Putamen (tissue), 1 donor: ENCODE results near the gene CAPN11.
A peak's percentile ranks its signal among the peaks of the same experiment; 100 is the strongest.
"Not testable (repeated sequence)": the region's sequence is repeated elsewhere in the genome, so short reads cannot be mapped to it uniquely, and the experiment has no call there.

Experiments used
- DNase-seq: peaks from one replicate; pipeline ENCODE4 v3.0.0-alpha.2; 2016; ENCODE audit warnings: low spot score

CAPN11 gene

DNA sequence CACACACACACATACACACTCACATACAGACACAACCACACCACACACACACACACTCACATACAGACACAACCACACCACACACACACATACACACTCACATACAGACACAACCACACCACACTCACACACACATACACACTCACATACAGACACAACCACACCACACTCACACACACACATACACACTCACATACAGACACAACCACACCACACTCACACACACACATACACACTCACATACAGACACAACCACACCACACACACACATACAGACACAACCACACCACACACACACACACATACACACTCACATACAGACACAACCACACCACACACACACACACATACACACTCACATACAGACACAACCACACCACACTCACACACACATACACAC lies 23.2 kb downstream of the CAPN11 start:
- DNase-seq = not testable (repeated sequence)

DNA sequence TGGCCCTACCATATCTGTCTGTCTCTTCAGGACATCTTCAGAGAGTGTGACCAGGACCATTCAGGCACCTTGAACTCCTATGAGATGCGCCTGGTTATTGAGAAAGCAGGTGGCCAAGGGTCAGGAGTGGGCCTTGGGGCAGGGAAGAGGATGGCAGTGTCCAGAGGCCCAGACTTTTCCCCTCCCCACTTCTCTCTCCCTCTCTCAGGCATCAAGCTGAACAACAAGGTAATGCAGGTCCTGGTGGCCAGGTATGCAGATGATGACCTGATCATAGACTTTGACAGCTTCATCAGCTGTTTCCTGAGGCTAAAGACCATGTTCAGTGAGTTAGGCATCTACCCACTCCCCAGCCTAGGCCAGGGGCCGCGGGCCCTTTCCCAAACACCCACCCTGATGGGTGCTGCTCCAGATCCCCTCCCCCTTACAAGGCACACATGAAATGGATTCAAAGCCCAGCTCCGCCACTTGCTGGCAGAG lies 24.3 kb downstream of the CAPN11 start:
- DNase-seq = no peak

DNA sequence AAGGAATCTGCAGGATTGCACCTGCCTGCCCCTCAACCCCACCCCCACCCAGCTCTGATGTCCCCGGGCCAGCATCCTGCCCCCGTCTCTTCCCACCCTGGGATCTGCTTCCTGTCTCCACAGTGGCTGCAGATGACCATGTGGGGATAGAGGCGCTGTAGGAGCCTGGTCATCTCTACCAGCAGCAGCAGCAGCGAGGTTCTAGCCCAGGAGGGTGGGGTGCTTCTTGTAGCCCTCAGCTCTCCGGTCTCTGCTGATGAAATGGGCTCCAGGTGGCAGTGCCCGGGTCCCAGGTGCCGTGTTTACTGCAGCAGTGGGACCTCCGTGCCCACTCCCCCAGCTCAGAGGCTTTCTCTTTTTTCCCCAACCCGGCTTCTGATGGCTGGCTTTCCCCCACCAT lies 25.2 kb downstream of the CAPN11 start:
- DNase-seq = no peak

DNA sequence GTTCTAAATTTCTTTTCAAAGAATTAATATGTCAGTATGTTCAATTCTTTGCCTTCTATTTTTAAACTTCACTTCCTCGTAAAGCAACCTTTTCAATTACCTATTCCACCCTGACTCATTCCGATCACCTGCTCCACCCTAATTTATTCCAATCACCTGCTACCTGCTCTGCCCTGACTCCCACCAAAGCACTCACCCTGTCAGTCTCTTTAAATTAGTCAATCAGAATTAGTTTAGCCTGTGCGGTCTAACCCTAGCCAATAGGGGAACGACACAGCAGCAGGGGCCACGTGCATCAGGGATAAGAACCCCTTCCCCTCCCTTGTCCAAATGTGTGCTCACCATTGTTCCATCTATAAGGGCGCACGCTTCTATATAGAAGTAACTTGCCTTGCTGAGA lies 26.7 kb downstream of the CAPN11 start:
- DNase-seq = peak; percentile 68

DNA sequence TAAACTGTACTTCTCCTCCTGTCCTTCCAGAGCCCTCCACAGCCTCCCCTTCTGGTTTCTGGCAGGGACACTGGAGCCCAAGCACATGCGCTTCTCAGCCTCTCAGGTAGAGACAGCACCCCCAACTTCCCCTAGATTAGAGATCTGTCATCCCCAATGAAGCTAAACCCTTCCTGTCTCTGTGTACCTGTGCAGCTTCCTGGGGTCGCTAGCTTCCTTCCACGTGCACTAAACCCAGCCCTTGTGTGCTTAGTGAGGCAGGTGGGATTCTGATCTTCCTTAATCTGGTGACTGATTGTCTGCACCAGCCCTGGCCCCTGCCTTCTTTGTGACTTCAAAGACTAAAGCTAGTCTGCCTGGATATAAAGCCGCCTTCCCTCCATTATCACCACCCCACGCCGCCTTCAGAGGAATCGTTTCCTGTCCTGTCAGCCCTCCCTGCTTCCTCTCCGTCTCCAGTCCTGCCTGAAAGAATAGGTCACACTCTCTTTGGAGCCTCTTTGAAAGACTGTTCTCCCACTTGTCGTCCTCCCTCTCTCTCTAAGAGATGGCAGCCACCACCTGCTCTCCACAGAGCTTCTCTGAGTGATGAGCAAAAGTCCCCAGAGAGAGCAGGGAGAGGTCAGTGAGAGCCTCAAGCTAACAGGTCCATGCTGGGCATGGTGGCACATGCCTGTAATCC lies 27.5 kb downstream of the CAPN11 start:
- no peak for DNase-seq

DNA sequence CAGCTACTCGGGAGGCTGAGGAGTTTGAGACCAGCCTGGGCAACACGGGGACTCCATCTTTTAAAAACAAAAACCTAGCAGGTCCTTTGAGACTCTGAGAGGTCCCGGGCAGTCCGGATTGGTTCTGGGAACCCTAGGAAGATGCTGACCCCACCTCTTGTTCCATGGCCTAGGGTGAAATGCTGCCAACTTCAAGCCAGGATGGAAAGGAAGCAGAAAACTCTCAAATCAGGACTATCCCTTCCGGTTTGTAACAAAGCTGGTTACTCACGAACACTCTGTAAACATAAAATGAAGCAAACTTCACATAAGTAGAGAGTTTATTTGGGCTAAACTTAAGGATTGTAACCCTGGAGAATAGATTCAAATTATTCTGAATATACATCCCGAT lies 28.0 kb downstream of the CAPN11 start:
- DNase-seq = no peak

DNA sequence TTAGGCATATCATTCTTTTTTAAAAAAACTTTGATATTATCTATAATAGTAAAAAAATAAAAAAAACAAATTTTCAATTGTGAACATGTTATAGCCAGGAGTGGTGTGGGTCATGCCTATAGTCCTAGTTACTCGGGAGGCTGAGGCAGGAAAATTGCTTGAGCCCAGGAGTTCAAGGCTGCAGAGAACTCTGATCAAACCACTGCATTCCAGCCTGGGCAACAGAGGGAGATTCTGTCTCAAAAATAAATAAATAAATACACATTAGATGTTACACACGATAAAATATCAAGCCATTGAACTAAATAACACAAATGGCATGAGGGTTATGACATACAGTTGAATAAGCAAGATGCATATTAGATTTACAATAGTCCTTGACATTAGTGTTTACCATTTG lies 30.2 kb downstream of the CAPN11 start:
- DNase-seq = no peak

DNA sequence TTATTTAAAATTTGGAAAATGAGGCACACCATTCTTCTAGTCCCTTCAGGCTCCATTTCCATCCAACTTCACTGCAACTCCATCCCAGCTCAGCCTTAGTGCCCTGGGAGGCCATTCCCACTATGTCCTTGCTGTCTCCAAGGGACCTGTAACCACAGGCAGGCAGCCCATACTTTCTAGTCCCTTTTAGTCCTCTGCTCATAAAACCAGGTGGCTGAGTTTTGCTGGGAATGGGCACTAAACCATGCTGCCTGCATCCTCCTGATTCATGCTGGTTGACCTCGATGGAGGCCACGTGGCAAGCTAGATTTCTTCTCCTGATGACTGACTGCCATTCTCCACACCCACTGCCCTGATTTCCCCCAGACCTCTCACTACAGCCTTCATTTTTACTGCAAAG lies 30.6 kb downstream of the CAPN11 start:
- no peak for DNase-seq

DNA sequence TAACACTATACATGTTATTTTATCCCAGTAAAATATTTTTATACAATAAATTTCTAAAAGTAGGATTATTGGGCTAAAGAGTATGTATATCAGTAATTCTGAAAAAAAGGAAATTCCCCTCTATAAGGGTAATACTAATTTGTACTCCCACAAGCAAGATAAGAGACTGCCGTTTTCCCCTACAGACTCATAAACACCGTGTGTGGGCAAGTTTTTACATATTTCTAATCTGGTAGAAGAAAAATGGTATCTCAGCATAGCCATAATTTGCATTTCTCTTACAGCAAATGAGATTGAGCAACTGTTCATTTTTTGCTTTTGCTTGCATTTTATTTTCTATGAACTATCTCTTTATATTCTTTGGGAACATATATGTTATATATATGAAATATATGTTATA lies 32.1 kb downstream of the CAPN11 start:
- no peak for DNase-seq

DNA sequence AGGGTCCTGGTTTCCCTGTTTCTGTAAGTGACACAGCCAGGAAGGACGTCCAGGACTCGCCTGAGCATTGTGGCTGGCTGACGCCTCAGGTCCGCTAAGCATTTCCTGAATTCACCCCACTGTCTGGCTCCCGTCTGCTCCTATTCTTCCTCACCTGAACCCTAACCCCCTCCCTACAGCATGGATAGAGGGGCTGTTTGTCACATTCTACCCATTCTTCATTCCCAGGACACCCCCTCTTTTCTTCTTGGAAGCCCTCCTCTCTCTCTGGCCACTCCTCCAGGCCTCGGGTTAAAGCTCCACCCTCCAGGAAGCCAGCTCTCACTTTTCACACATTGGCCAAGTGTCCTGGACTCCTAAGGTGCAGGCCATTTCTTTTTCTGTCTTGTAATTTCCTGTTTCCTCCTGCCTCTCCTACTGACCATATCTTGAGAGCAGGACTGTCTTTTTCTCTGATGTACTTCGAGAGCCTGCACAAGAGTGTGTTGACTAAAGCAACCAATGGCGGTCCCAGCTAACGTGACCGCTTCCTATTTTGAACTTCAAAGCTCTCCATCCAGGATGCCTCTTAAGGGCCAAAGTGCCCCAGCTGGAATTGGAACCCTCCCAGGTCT lies 33.9 kb downstream of the CAPN11 start:
- no peak for DNase-seq

DNA sequence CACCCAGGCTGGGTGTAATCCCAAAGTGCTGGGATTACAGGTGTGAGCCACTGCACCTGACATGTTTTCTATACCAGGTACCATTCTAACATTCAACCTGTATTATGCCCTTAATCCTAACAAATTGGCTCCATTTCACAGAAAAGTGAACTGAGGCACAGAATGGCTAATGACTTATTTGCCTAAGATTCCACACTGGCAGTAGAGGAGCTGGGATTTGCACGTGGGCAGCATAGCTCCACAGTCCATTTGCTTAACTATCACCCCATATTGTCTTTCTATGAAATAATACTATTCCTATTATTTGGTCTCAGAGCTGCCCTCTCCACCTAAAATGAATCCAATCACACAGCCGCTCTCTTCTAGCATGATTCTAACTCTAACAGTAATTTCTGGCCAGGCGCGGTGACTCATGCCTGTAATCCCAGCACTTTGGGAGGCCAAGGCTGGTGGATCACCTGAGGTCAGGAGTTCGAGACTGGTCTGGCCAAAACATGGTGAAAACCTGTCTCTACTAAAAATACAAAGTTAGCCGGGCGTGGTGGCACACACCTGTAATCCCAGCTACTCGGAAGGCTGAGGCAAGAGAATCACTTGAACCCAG lies 34.8 kb downstream of the CAPN11 start:
- no peak for DNase-seq

DNA sequence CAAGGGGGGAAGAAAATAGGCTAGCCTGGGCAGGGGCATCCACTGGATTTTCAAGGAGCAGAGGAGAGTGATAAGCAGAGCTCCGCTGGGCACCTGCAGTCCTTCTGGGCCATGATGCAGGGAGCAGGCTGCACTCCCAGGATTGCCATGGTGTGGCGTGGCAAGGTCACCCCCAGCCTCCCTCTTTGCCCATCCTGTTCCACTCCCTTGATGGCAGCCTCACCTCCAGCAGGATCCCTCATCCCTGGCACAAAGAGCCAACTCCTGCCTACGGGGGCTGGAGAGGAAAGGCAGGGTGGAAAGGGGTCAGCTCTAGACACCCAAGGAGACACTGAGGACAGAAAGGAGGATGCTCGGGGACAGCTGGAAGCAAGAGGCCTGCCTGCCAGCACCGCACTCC lies 35.7 kb downstream of the CAPN11 start:
- no peak for DNase-seq

DNA sequence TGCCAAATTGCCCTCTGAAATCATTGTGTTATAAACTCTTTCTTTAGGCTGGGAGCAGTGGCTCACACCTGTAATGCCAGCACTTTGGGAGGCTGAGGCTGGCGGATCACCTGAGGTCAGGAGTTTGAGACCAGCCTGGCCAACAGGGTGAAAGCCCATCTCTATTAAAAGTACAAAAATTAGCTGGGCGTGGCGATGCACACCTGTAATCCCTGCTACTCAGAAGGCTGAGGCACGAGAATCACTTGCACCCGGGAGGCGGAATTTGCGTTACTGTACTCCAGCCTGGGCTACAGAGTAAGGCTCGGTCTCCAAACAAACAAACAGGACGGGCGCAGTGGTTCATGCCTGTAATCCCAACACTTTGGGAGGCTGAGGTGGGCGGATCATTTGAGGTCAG lies 37.7 kb downstream of the CAPN11 start:
- not testable (repeated sequence) for DNase-seq

DNA sequence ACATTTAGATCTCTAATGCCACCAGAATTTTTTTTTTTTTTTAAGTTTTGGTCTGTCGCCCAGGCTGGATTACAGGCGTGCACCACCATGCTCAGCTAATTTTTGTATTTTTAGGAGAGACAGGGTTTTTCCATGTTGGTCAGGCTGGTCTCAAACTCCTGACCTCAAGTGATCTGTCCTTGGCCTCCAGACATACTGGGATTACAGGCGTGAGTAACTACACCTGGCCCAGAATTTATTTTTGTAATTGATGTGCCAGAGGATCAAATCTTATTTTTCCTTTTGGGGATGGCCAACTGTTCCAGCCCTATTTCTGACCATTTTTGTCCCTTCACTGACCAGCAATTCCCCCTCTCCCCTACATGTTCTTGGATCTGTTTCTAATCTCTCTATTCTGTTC lies 40.1 kb downstream of the CAPN11 start:
- no peak for DNase-seq

DNA sequence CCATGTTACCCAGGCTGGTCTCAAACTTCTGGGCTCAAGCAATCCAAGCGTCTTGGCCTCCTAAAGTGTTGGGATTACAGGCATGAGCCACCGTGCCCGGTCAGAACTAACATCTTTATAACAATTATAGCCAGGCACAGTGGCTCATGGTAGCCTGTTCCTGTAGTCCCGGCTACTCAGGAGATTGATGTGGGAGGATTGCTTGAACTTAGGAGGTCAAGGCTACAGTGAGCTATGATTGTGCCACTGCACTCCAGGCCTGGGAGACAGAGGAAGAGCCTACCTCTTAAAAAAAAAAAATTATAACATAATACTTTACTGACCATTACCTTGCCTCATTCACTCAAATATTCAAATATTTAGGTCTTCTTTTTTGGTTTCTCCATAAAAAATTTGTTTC lies 41.3 kb downstream of the CAPN11 start:
- DNase-seq = no peak

DNA sequence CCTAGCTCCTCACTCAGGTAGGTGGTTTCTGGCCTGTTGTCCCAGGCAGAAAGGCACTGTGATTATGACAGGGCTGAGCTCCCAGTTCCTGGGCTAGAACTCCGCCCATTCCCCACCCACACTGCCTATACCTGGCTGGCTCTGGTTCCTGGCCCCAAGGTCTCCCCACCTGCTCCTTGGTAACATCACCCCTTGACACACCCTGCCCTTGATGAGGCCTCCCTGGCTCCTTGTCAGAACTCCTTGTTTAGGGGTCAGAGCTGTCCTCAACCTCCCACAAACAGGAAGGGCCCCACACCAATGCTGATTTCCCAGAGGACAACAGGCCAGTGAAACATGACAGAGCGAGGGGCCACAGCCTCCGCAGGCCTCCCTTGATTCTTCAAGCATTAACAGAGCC lies 42.6 kb downstream of the CAPN11 start:
- DNase-seq = no peak

DNA sequence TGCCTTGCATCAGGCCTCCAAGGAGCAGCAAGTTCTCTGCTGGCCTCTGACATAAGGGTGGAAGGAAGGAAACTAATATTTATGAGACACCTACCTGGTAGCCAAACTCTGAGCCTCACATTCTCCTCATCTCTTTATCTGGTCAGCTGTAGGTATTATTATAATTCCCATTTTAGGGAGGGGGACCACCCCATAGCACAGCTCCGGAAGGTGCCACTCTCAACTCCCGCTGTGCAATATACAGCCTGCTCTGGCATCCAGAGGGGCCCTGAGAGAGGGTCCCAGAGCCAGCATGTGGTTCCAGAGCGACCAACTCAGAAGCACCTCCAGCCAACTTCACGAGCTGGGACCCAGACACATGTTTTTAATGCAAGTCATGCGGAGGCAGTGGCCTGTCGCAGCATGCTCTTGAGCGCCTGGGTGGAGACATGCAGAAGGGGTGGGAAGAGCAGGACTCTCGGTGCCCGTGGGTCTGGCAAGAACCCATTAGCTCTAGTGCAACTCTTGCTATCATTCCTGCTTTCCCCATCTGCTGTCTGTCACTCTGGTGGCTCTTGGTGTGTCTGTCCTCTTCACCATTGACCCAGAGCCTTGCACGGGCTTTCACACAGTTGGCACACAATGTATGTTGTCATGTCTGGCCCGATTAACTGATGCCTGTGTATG lies 43.2 kb downstream of the CAPN11 start:
- DNase-seq = no peak

DNA sequence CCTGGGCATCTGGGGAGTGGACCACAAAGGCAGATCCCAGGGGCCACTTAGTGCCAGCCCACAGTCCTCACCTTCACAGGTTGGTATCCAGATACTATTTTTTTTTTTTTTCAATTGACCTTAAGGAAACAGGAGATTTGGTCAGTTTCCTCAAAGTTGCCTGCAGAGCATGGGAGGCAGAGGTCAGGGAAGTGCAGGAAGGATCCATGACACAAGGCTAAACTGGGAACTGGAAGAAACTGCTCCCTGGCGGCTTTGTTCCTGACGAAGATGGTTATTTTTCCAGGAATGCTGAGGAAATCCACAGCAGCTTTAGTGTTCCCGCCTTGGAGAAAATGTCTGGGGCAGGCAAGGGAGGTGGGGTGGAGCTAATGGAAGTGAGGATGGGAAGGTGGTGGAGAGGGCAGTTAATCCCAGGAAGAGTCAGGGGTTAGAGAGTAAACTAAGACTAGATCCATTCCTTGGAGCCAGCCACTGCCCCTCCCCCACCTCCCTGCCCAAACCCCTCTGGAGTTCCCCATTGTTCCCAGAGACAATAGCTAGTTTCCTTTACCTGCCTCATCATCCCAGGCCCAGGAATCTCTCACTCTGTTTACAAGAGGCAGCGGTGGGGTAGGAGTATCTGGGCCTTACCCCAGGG lies 43.8 kb downstream of the CAPN11 start:
- no peak for DNase-seq

DNA sequence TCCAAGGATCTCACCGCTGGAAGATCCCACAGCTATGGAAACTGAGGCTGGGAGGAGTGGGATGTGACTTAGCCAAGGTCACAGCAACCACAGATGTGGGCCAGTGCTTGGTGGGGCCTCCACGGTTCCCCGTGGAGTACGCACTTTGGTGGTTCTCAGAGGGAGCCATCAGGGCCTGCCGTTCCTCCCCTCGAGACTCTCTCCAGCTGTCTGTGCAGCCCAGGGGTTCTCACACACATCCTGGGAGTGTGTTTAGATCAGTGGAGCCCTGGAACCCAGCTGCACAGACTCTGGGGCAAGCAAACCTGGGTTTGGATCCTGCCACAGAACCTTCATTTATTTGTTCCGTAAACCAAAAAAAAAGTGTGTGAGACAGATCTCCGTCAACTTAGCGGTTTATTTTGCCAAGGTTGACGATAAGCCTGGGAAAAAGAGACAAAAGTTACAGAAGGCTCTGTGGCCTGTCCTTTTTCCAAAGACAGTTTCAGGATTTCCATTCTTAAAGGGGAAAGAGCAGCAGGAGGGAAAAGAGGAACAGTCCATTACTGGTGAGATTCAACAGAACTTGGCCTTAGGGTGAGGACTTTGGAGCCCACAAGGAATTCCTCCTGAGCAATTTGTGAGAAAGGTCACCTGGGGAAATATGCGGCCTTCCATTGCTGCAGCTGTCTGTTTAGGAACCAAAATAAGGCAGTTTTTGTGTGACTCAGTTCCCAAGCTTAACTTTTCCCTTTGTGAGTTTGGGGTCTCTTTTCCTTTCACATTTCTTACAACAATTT lies 44.5 kb downstream of the CAPN11 start:
- DNase-seq = no peak

DNA sequence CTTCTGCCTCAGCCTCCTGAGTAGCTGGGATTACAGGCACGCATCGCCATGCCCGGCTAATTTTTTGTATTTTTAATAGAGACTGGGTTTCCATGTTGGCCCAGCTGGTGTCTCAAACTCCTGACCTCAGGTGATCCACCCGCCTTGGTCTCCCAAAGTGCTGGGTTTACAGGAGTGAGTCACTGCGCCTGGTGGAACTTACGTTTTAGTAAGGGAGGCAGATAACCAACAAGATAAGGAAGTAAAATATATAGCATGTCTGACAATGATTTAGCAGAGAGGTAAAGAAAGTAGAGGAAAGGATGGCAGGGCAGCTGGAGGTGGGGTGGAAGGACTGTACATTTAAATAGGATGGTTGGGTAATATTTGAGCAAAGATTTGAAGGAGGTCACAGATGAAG lies 45.3 kb downstream of the CAPN11 start:
- DNase-seq = no peak

DNA sequence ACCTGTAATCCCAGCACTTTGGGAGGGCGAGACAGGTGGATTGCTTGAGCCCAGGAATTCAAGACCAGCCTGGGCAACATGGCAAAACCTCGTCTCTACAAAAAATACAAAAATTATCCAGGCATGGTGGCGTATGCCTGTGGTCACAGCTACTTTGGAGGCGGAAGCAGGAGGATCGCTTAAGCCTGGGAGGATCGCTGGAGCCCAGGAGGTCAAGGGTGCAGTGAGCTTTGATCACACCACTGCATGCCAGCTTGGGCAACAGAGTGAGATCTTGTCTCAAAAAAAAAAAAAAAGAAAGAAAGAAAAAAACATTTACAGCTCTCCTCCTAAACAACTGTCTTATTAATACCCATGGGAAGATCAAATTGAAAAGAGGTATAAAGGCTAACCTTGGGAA lies 49.3 kb downstream of the CAPN11 start:
- no peak for DNase-seq

DNA sequence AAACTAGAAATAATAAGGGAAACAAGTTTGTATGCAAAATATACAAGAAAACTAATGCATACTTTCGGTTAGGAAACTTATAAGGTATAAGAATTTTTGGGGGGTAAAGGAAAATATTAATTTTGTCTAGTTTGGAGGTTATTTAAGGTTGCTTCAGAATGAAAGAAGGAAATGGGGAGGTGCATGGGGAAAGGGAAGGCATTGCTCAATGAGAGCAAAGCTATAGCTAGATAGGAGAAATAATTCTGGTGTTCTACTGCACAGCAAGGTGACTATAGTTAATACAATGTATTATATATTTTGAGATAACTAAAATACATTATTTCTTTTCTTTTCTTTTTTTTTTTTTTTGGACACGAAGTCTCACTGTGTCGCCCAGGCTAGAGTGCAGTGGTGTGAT lies 52.7 kb downstream of the CAPN11 start:
- no peak for DNase-seq
